A549 (cell line): Measurements from ENCODE around the gene WWC1. TPM values are rescaled to one million over a fixed set of nuclear protein-coding genes. Genes with fewer than 3 reads are reported as not detected.

Source experiments
- ATAC-seq, 2 experiments: fragments of 200-7000 bp in 1 of 2; fragments of >200 bp in 1 of 2; cut with Nextera tagmentation in 1 of 2; cut with Tn5 transposase in 1 of 2; 3 replicates each; pipeline versions ENCODE4 v1.8.0 to v1.9.1; 2018 to 2020; ENCODE audit warnings: mild to moderate bottlenecking in 1 of 2, moderate library complexity in 1 of 2
- CTCF ChIA-PET: fragments of 300-600 bp; sonication (Branson Sonifier 250); formaldehyde crosslinking; extraction: SDS; loops from one replicate; lab custom pipeline; 2021; ENCODE audit warnings: antibody characterized with exemption, inconsistent platforms; lab: Yijun Ruan, JAX
- POLR2A ChIA-PET: fragments of 350-600 bp; formaldehyde crosslinking; extraction: SDS; loops from one replicate; lab custom pipeline; 2021; ENCODE audit warnings: antibody characterized with exemption, inconsistent platforms; lab: Yijun Ruan, JAX
- DNase-seq, 2 experiments: peaks; one replicate each; pipeline versions ENCODE4 v3.0.0 to v3.0.0-alpha.2; 2011 to 2016; ENCODE audit warnings: low read depth in 1 of 2, low spot score in 1 of 2
- FAIRE-seq: peaks from 2 replicates; lab custom pipeline; 2011; peaks lifted over from hg19 to GRCh38; lab: Jason Lieb, UNC
- H3K27ac ChIP-seq, 2 experiments: fragments of >200 bp; sonication (Bioruptor Twin); formaldehyde crosslinking; 3 replicates each; pipeline ENCODE4 v1.5.1; 2016 to 2017
- H3K4me1 ChIP-seq: fragments of >200 bp; sonication (Bioruptor Twin); formaldehyde crosslinking; 3 replicates; pipeline ENCODE4 v1.6.1; 2016
- H3K4me2 ChIP-seq: fragments of >200 bp; sonication (Bioruptor Twin); formaldehyde crosslinking; 3 replicates; pipeline ENCODE4 v1.6.1; 2016
- H3K4me3 ChIP-seq: fragments of >200 bp; sonication (Bioruptor Twin); formaldehyde crosslinking; 3 replicates; pipeline ENCODE4 v1.5.1; 2016
- H3K9me3 ChIP-seq: fragments of >200 bp; sonication (Bioruptor Twin); formaldehyde crosslinking; 3 replicates; pipeline ENCODE4 v1.6.1; 2016
- CEBPB ChIP-seq, 2 experiments: fragments of >200 bp in 1 of 2; sonication (Bioruptor Twin) in 1 of 2; formaldehyde crosslinking in 1 of 2; IDR thresholded peaks; 2 replicates each; pipeline ENCODE4 v1.6.1; 2012 to 2016
- CHD2 ChIP-seq: fragments of 150-350 bp; IDR thresholded peaks from 2 replicates; pipeline ENCODE4 v1.6.1; 2014; ENCODE audit warnings: low read length; ENCODE audit not compliant: partially characterized antibody
- CHD4 ChIP-seq: fragments of 200-600 bp; sonication (generic); IDR thresholded peaks from 2 replicates; pipeline ENCODE4 v1.6.1; 2016; ENCODE audit warnings: antibody characterized with exemption, mild to moderate bottlenecking, borderline replicate concordance
- E2F6 ChIP-seq: IDR thresholded peaks from 2 replicates; pipeline ENCODE4 v1.6.1; 2012; ENCODE audit warnings: low read depth, borderline replicate concordance
- EP300 ChIP-seq, 2 experiments: fragments of >200 bp; sonication (Bioruptor Twin); formaldehyde crosslinking; IDR thresholded peaks; 2 replicates in 1 of 2; 3 replicates in 1 of 2; pipeline ENCODE4 v1.6.1; 2016 to 2017
- FOSL2 ChIP-seq, 2 experiments: fragments of 450-650 bp in 1 of 2; fragments of >200 bp in 1 of 2; sonication (Bioruptor Twin) in 1 of 2; formaldehyde crosslinking; IDR thresholded peaks; 2 replicates each; pipeline versions ENCODE4 v1.5.0 to v1.6.1; 2016 to 2020; ENCODE audit warnings: mild to moderate bottlenecking in 1 of 2, moderate library complexity in 1 of 2
- GATA3 ChIP-seq: IDR thresholded peaks from 2 replicates; pipeline ENCODE4 v1.6.1; 2012; ENCODE audit warnings: borderline replicate concordance
- HOXB13 ChIP-seq: fragments of 250-450 bp; sonication (Bioruptor Pico); IDR thresholded peaks from 2 replicates; pipeline ENCODE4 v1.5.0; 2020; ENCODE audit warnings: low read depth, mild to moderate bottlenecking, moderate library complexity
- MAFK ChIP-seq: fragments of 450-650 bp; IDR thresholded peaks from 2 replicates; pipeline ENCODE4 v1.6.1; 2014; ENCODE audit not compliant: partially characterized antibody
- NFE2L2 ChIP-seq: fragments of 150-350 bp; conservative IDR thresholded peaks from 2 replicates; pipeline ENCODE4 v1.6.1; 2014; ENCODE audit warnings: low read length
- NPAS2 ChIP-seq: fragments of 250-450 bp; sonication (Bioruptor Pico); IDR thresholded peaks from 2 replicates; pipeline ENCODE4 v1.8.0; 2022; ENCODE audit warnings: mild to moderate bottlenecking, moderate library complexity, borderline replicate concordance
- PHF8 ChIP-seq: fragments of 200-600 bp; sonication (generic); IDR thresholded peaks from 2 replicates; pipeline ENCODE4 v1.6.1; 2016; ENCODE audit warnings: low read depth, mild to moderate bottlenecking, antibody characterized with exemption, moderate library complexity, borderline replicate concordance
- POLR2AphosphoS2 ChIP-seq: conservative IDR thresholded peaks from 2 replicates; pipeline ENCODE4 v1.6.1; 2012; ENCODE audit warnings: low read length, improper control_type of control experiment, inconsistent platforms
- RARB ChIP-seq: fragments of 250-450 bp; sonication (Bioruptor Pico); IDR thresholded peaks from 2 replicates; pipeline ENCODE4 v1.8.0; 2021; ENCODE audit warnings: mild to moderate bottlenecking, moderate library complexity
- RCOR1 ChIP-seq: fragments of 150-350 bp; IDR thresholded peaks from 2 replicates; pipeline ENCODE4 v1.6.1; 2014; ENCODE audit warnings: antibody characterized with exemption, low read length, low read depth
- RFX5 ChIP-seq: fragments of 450-650 bp; IDR thresholded peaks from 2 replicates; pipeline ENCODE4 v1.7.1; 2014; ENCODE audit warnings: antibody characterized with exemption, mild to moderate bottlenecking, moderate library complexity
- SREBF2 ChIP-seq: fragments of 450-650 bp; IDR thresholded peaks from 2 replicates; pipeline ENCODE4 v1.6.1; 2014; ENCODE audit warnings: mild to moderate bottlenecking, moderate library complexity
- ZFP36 ChIP-seq: fragments of 450-650 bp; IDR thresholded peaks from 2 replicates; pipeline ENCODE4 v1.6.1; 2014; ENCODE audit warnings: borderline replicate concordance; ENCODE audit not compliant: partially characterized antibody
- ZSCAN20 ChIP-seq: fragments of 250-450 bp; sonication (Bioruptor Pico); IDR thresholded peaks from 2 replicates; pipeline ENCODE4 v1.8.0; 2022; ENCODE audit warnings: mild to moderate bottlenecking, moderate library complexity
- WGBS: methylation state at CpG from one replicate; pipeline ENCODE4 v1.1.6; 2017; ENCODE audit errors: missing lambda C conversion rate; 5-methylcytosine and 5-hydroxymethylcytosine counted together
- polyA plus RNA-seq, 4 experiments: library from polyadenylated mRNA; depleted of rRNA in 3 of 4; stranded (reverse); fragments of >200 nt; fragmentation: RNase III in 1 of 4; extraction: RNeasy Plus Mini Kit Qiagen cat#74134 plus additional on column Dnase treatment in 1 of 4; gene quantifications; 2 replicates in 3 of 4; 3 replicates in 1 of 4; pipeline ENCODE4 v1.2.3, GENCODE V29; 2011 to 2017
- TF ChIP-seq, protein P1 (sequence below): IDR thresholded peaks from 2 replicates; pipeline ENCODE4 v1.6.1; 2012
- TF ChIP-seq, protein P2 (sequence below): fragments of 250-450 bp; sonication (Bioruptor Pico); IDR thresholded peaks from 2 replicates; pipeline ENCODE4 v1.5.0; 2021; ENCODE audit warnings: mild to moderate bottlenecking, moderate library complexity, borderline replicate concordance

The WWC1 gene
- polyA plus RNA-seq, 2 of the 4 experiments (the other 2 are of a cell fraction), result 88.5 to 98.1 TPM

DNA sequence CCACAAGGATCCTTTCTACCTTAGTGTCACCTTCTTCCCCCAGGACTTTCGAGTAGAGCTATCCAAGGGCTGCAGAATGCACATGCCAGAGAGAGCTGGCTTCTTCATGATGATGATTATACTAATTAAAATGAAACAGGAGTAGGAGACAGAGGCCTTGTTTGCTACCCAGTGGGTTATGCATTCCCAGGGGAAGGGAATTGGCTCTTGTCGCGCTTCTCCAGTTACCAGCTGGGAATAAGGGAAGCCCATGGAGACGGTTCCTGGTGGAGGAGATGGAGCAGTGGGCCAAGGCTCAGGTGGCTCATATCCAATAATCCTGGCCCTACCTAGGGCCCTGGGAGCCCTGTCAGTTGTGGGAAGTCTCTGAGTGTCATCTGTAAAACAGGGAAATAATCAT lies 65.1 kb downstream of the WWC1 start:
- WGBS, result 97% methylated on average over 4 of the region's 4 CpGs
- Histone ChIP-seq H3K4me1 (peaks cover 77% of the 10 kb centered on the region), H3K9me3 (no peaks in the 10 kb centered on the region), H3K4me2 (no peak overlapping the region), H3K27ac (peak overlapping the region in 1 of 2 experiments; percentile 70; a peak in 1 of 6 replicates), H3K4me3 (no peak overlapping the region)
- no peak for TF ChIP-seq ZFP36
- TF ChIP-seq HOXB13 (CRISPR knock-in tag), result no peak
- TF ChIP-seq RCOR1, result no peak
- TF ChIP-seq RFX5, result no peak
- no peak for TF ChIP-seq POLR2AphosphoS2
- no peak for TF ChIP-seq CHD2
- TF ChIP-seq NFE2L2, result no peak
- TF ChIP-seq GATA3, result no peak
- TF ChIP-seq SREBF2, result no peak
- TF ChIP-seq FOSL2 (IDR thresholded peaks at IDR 0.05), result no peak
- no peak for TF ChIP-seq FOSL2 (CRISPR knock-in tag; IDR thresholded peaks at IDR 0.05)
- no peak for TF ChIP-seq CEBPB (IDR thresholded peaks at IDR 0.05)
- no peak for TF ChIP-seq EP300 (IDR thresholded peaks at IDR 0.05)
- TF ChIP-seq RARB (CRISPR knock-in tag), result no peak
- no peak for TF ChIP-seq PHF8
- POLR2A ChIA-PET, result no interaction called here
- no peak for FAIRE-seq
- no peak for DNase-seq
- CTCF ChIA-PET, result interaction anchor here (1.5 to 4.0 kb wide), 4 partner anchors 10 to 87 kb away, joined by 4 to 16 read pairs (median 8); no protein-coding TSS in a partner anchor
- no peak for ATAC-seq

- Histone ChIP-seq H3K27ac (0 out of 6 replicates have a peak overlapping the region, but pooled peaks of 1 of the 2 experiments have one; percentile 33), H3K4me2 (no peak overlapping the region), H3K4me3 (no peak overlapping the region), H3K9me3 (no peaks in the 10 kb centered on the region), H3K4me1 (peaks cover 77% of the 10 kb centered on the region)
- no peak for FAIRE-seq
- ChIA-PET CTCF (interaction anchor here (1.3 to 4.0 kb wide), 6 partner anchors 9 to 89 kb away, joined by 3 to 16 read pairs (median 6); no protein-coding TSS in a partner anchor), POLR2A (no interaction called here)
- TF ChIP-seq SREBF2 (no peak), NPAS2 (CRISPR knock-in tag) (no peak), NFE2L2 (no peak), HOXB13 (CRISPR knock-in tag) (no peak), PHF8 (no peak), RFX5 (no peak), E2F6 (no peak), CHD4 (no peak), CHD2 (no peak)
- TF ChIP-seq, protein P1, sequence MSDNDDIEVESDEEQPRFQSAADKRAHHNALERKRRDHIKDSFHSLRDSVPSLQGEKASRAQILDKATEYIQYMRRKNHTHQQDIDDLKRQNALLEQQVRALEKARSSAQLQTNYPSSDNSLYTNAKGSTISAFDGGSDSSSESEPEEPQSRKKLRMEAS, result no peak
- TF ChIP-seq, protein P2, sequence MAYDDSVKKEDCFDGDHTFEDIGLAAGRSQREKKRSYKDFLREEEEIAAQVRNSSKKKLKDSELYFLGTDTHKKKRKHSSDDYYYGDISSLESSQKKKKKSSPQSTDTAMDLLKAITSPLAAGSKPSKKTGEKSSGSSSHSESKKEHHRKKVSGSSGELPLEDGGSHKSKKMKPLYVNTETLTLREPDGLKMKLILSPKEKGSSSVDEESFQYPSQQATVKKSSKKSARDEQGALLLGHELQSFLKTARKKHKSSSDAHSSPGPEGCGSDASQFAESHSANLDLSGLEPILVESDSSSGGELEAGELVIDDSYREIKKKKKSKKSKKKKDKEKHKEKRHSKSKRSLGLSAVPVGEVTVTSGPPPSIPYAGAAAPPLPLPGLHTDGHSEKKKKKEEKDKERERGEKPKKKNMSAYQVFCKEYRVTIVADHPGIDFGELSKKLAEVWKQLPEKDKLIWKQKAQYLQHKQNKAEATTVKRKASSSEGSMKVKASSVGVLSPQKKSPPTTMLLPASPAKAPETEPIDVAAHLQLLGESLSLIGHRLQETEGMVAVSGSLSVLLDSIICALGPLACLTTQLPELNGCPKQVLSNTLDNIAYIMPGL, result no peak
- ATAC-seq, result no peak
- WGBS, result 91% methylated on average over 3 of the region's 3 CpGs
- no peak for DNase-seq
Measured at GRCh38 chr5:168357876-168358275, 66.4 kb downstream of the WWC1 start.

- DNase-seq (no peak), ATAC-seq (no peak)
Measured at GRCh38 chr5:168359820-168360460, 68.5 kb downstream of the WWC1 start.

More at GRCh38 chr5:168359820-168360460, 68.5 kb downstream of the WWC1 start:
- Histone ChIP-seq H3K9me3 (no peaks in the 10 kb centered on the region), H3K27ac (no peak overlapping the region; a peak in 1 of 6 replicates), H3K4me2 (no peak overlapping the region), H3K4me1 (peaks cover 77% of the 10 kb centered on the region), H3K4me3 (no peak overlapping the region)
- ChIA-PET CTCF (interaction anchor here (0.8 to 4.0 kb wide), 5 partner anchors 16 to 91 kb away, joined by 3 to 16 read pairs (median 6); partner anchors contain the start of gene WWC1), POLR2A (no interaction called here)
- no peak for FAIRE-seq
- TF ChIP-seq ZSCAN20, result no peak
- TF ChIP-seq MAFK, result peak; percentile 61
- 90% methylated on average over 2 of the region's 2 CpGs for WGBS
